22Rv1 (cell line): ENCODE measurements around the gene KRT37.
"Not testable (repeated sequence)": the region's sequence is repeated elsewhere in the genome, so short reads cannot be mapped to it uniquely, and the experiment has no call there.

Source experiments
- H3K27ac ChIP-seq: fragments of 450-650 bp; 2 replicates; pipeline ENCODE4 v1.5.1; 2017
- CTCF ChIP-seq: fragments of 450-650 bp; IDR thresholded peaks from 2 replicates; pipeline ENCODE4 v1.5.1; 2017; ENCODE audit warnings: mild to moderate bottlenecking
- ZFX ChIP-seq: fragments of 450-650 bp; IDR thresholded peaks from 2 replicates; pipeline ENCODE4 v1.6.1; 2017; ENCODE audit warnings: antibody characterized with exemption, borderline replicate concordance

Gene KRT37

GRCh38 chr17:41439375-41439774 is 15.0 kb upstream of the KRT37 start:
- TF ChIP-seq CTCF (no peak), ZFX (no peak)
- H3K27ac ChIP-seq = no peak overlapping the region

GRCh38 chr17:41437769-41438168 is 13.4 kb upstream of the KRT37 start:
- no peak overlapping the region for H3K27ac ChIP-seq
- no peak for TF ChIP-seq CTCF
- no peak for TF ChIP-seq ZFX

GRCh38 chr17:41437254-41437653 is 12.9 kb upstream of the KRT37 start:
- no peak overlapping the region for H3K27ac ChIP-seq
- no peak for TF ChIP-seq ZFX
- TF ChIP-seq CTCF = no peak

GRCh38 chr17:41434415-41434814 is 10.0 kb upstream of the KRT37 start:
- TF ChIP-seq ZFX (no peak), CTCF (no peak)
- H3K27ac ChIP-seq = no peak overlapping the region

GRCh38 chr17:41434005-41434404 is 9.6 kb upstream of the KRT37 start:
- H3K27ac ChIP-seq = no peak overlapping the region
- no peak for TF ChIP-seq ZFX

- H3K27ac ChIP-seq = no peak overlapping the region
- TF ChIP-seq ZFX (no peak), CTCF (no peak)
These were observed 9.2 kb upstream of the KRT37 start for GRCh38 chr17:41433586-41433985.

GRCh38 chr17:41430376-41430775 is 6.0 kb upstream of the KRT37 start:
- H3K27ac ChIP-seq = not testable (repeated sequence)

GRCh38 chr17:41429667-41430066 is 5.3 kb upstream of the KRT37 start:
- no peak for TF ChIP-seq CTCF
- TF ChIP-seq ZFX = no peak
- no peak overlapping the region for H3K27ac ChIP-seq
